HG03558 (cell line): Measurements from ENCODE around the gene CUBN.

Experiments
- ATAC-seq: cut with Tn5 transposase; IDR thresholded peaks from one replicate; pipeline ENCODE4 v1.9.1; 2021; ENCODE audit warnings: moderate number of reproducible peaks; ENCODE audit not compliant: unreplicated experiment; ENCODE audit errors: extremely low read depth

Gene CUBN

GRCh38 chr10:17049195-17049594 is 80.4 kb downstream of the CUBN start:
- no peak for ATAC-seq

GRCh38 chr10:17047908-17048307 is 81.7 kb downstream of the CUBN start:
- no peak for ATAC-seq

- no peak for ATAC-seq
Observed at GRCh38 chr10:17046989-17047388, 82.6 kb downstream of the CUBN start.

GRCh38 chr10:17043586-17043985 is 86.0 kb downstream of the CUBN start:
- no peak for ATAC-seq

GRCh38 chr10:17041626-17042520 is 87.7 kb downstream of the CUBN start:
- no peak for ATAC-seq

GRCh38 chr10:17038627-17039026 is 91.0 kb downstream of the CUBN start:
- ATAC-seq, result no peak

GRCh38 chr10:17037910-17038309 is 91.7 kb downstream of the CUBN start:
- no peak for ATAC-seq

- ATAC-seq, result no peak
Observed at GRCh38 chr10:17035446-17035845, 94.2 kb downstream of the CUBN start.

GRCh38 chr10:17033529-17034260 is 95.9 kb downstream of the CUBN start:
- ATAC-seq, result no peak

GRCh38 chr10:17031637-17032635 is 97.7 kb downstream of the CUBN start:
- no peak for ATAC-seq

- ATAC-seq, result no peak
Observed at GRCh38 chr10:17029581-17030271, 99.9 kb downstream of the CUBN start.

- ATAC-seq, result no peak
Observed at GRCh38 chr10:17029239-17029580, 100.4 kb downstream of the CUBN start.

- no peak for ATAC-seq
Observed at GRCh38 chr10:17028798-17029197, 100.8 kb downstream of the CUBN start.

GRCh38 chr10:17026686-17027485 is 102.7 kb downstream of the CUBN start:
- ATAC-seq, result peak; percentile 33

- no peak for ATAC-seq
Observed at GRCh38 chr10:17025444-17026295, 103.9 kb downstream of the CUBN start.

- no peak for ATAC-seq
Observed at GRCh38 chr10:17024461-17024860, 105.2 kb downstream of the CUBN start.

- peak; percentile 94 for ATAC-seq
Observed at GRCh38 chr10:17023386-17024298, 106.0 kb downstream of the CUBN start.
